HG03095 (cell line): ENCODE data around the gene TTLL11.

Experiments used
- ATAC-seq: cut with Tn5 transposase; IDR thresholded peaks from one replicate; pipeline ENCODE4 v1.9.1; 2021; ENCODE audit warnings: moderate library complexity; ENCODE audit not compliant: unreplicated experiment

Gene TTLL11

GRCh38 chr9:122053567-122054350 lies 39.3 kb downstream of the TTLL11 start:
- no peak for ATAC-seq

GRCh38 chr9:122053064-122053463 lies 40.0 kb downstream of the TTLL11 start:
- no peak for ATAC-seq

GRCh38 chr9:122051351-122052321 lies 41.5 kb downstream of the TTLL11 start:
- ATAC-seq: no peak

- no peak for ATAC-seq
These were observed 42.9 kb downstream of the TTLL11 start for GRCh38 chr9:122050167-122050566.

GRCh38 chr9:122042056-122042455 lies 51.1 kb downstream of the TTLL11 start:
- ATAC-seq: no peak

- no peak for ATAC-seq
These were observed 52.4 kb downstream of the TTLL11 start for GRCh38 chr9:122040561-122041242.

GRCh38 chr9:122039234-122039633 lies 53.9 kb downstream of the TTLL11 start:
- no peak for ATAC-seq

GRCh38 chr9:122036988-122037387 lies 56.1 kb downstream of the TTLL11 start:
- no peak for ATAC-seq

GRCh38 chr9:122036408-122036807 lies 56.7 kb downstream of the TTLL11 start:
- no peak for ATAC-seq

- ATAC-seq: no peak
These were observed 59.2 kb downstream of the TTLL11 start for GRCh38 chr9:122033775-122034373.

GRCh38 chr9:122032346-122032745 lies 60.8 kb downstream of the TTLL11 start:
- no peak for ATAC-seq

GRCh38 chr9:122031776-122032175 lies 61.3 kb downstream of the TTLL11 start:
- ATAC-seq: no peak

GRCh38 chr9:122031157-122031556 lies 62.0 kb downstream of the TTLL11 start:
- no peak for ATAC-seq

GRCh38 chr9:122030357-122030756 lies 62.8 kb downstream of the TTLL11 start:
- no peak for ATAC-seq

GRCh38 chr9:122029898-122030297 lies 63.2 kb downstream of the TTLL11 start:
- ATAC-seq: no peak

GRCh38 chr9:122028089-122028488 lies 65.0 kb downstream of the TTLL11 start:
- no peak for ATAC-seq

GRCh38 chr9:122020398-122020797 lies 72.7 kb downstream of the TTLL11 start:
- no peak for ATAC-seq

- ATAC-seq: no peak
These were observed 76.4 kb downstream of the TTLL11 start for GRCh38 chr9:122016744-122017143.

- ATAC-seq: no peak
These were observed 76.8 kb downstream of the TTLL11 start for GRCh38 chr9:122016309-122016708.

- ATAC-seq: no peak
These were observed 77.8 kb downstream of the TTLL11 start for GRCh38 chr9:122015170-122015821.
